Uterine smooth muscle cell (primary cell): ENCODE data around the gene MBD3. TPM values are rescaled to one million over a fixed set of nuclear protein-coding genes. Genes with fewer than 3 reads are reported as not detected.

Experiments used
- total RNA-seq: library from RNA; depleted of rRNA; stranded (reverse); fragments of >200 nt; gene quantifications from 2 replicates; pipeline ENCODE4 v1.2.3, GENCODE V29; 2014

The MBD3 gene, protein sequence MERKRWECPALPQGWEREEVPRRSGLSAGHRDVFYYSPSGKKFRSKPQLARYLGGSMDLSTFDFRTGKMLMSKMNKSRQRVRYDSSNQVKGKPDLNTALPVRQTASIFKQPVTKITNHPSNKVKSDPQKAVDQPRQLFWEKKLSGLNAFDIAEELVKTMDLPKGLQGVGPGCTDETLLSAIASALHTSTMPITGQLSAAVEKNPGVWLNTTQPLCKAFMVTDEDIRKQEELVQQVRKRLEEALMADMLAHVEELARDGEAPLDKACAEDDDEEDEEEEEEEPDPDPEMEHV
- total RNA-seq: 113 and 126 TPM in 2 replicates

DNA sequence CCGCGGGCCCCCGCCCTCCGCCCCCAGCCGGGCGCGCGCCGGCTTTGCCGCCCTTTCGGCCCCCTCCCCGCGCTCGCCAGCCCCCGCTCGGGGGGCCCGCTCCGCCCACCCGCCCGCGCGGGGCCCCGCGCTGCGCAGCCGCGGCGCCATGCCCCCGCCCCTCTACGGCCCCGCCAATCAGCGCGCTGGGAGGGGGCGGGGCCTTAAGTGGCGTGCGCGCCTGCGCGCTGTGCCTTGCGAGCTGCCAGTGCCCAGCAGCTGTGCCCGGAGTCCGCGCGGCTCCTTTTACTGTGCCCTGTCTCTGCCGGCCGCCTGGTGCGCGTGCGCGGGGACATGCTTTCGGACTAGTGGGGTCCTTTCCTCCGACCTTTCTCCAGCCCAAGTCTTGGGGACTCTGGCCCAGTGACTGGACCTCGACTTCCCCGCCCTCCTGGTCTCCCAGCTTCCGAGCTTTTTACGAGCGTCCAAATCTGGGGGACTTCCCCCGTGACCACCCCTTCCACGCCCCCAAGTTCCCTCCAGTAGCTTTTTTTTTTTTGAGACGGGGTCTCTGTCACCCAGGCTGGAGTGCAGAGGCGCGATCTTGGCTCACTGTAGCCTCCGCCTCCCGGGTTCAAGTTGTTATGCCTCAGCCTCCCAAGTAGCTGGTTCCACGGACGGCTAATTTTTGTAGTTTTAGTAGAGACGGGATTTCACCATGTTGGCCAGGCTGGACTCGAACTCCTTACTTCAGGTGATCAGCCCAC lies at the start of gene MBD3:
Gene MBD3 (minus strand): TSS at position 111 of the 746 bp plus-strand sequence. CDS start 234 bp downstream, outside the sequence.

DNA sequence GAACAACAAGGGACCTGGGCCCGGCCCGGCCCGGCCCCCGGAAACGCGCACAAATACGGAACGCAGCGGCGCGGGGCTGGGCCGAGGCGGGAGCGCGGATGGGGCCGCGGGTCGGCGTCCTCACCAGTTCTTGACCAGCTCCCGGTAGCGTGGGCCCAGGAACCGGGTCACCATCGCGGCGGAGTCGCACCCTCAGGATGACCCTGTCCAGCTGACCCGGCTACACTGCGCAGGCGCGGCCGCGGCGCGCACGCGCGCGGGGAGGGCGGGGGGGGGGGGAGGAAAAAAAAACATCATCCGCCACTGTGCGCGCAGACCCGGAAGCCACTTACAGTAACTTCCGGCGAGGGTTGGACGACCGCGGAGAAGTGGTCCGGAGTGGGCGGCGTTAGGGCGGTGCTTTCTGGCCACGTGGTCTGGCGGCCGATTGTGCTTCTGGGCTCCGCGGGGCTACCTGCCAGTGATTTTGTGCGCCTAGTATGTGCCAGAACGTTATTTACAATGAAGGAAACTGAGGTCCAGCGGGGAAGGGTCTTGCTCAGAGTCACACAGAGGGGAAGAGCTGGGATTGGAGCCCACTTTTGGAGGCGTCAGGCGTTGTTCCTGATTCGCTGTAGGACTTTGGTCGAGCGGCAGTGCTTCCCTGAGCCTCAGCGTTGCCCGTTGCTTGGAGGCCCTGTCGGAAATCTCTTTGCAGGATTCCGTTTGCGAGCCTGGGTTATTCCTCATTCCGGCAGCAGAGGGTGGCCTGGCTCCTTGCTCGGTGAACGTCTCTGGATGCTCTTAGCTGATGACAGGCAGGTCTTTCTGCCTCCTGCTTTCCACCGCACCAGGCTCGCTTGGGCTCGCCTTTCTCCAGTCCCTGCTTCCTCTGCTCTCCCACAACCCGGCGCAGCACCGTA lies 12.8 kb upstream of the MBD3 start, which contains the start of gene UQCR11:
Gene UQCR11 (minus strand): TSS at position 227 of the 902 bp plus-strand sequence. CDS start 53 bp downstream, at position 174.

DNA sequence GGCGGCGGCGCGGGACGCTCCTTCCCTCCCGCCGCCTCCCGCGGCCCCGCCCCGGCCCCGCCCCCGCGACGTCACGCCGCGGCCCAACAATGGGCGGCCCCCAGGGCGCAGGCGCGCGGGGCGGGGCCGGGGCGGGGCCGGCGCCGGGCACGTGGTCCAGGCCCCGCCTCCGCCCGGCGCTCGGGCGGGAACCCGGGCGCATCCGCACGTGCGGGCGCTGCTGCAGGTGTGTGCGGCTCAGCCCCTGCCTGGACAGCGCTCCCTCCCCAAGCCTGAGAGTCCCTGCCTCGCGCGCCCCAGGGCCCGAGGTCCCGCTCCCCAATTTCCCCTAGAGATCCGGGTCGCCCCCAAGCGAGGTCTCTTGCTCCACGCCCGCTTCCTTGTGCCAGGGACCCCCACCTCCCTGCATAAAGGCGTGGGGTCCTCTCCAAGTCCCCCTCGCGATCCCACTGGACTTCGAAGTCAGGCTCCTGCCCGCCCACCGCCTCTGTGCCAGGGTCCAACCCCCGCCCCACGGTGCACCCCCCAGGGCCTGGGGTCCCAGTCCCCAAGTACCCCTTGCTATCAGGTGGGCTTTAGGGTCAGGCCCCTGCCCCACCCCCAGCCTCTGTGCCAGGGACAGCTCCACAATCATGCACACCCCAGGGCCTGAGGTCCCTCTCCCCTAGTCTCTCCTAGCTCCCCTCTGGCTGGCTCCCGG lies 24.2 kb downstream of the MBD3 start, which contains the start of gene MEX3D:
Gene MEX3D (minus strand): TSS at position 6 of the 700 bp plus-strand sequence. CDS start 267 bp downstream, outside the sequence.

Other genes starting within 250 kb of the MBD3 start
- gene NDUFS7, start 209.0 kb downstream of the MBD3 start, total RNA-seq: 72.2 and 91.2 TPM in 2 replicates
- gene GAMT, start 191.3 kb downstream of the MBD3 start, total RNA-seq: 26.7 and 37.1 TPM in 2 replicates
- gene DAZAP1, start 185.3 kb downstream of the MBD3 start, total RNA-seq: 65.9 and 103 TPM in 2 replicates
- 486 and 592 TPM in 2 replicates for gene RPS15, start 154.5 kb downstream of the MBD3 start, total RNA-seq
- gene APC2, start 142.7 kb downstream of the MBD3 start, total RNA-seq: 0.44 and 0.50 TPM in 2 replicates
- 24.7 and 32.2 TPM in 2 replicates for gene C19orf25, start 113.7 kb downstream of the MBD3 start, total RNA-seq
- 2.3 and 4.4 TPM in 2 replicates for gene PCSK4, start 102.5 kb downstream of the MBD3 start, total RNA-seq
- gene REEP6, start 101.7 kb downstream of the MBD3 start, total RNA-seq: 0.44 and 1.7 TPM in 2 replicates
- 3.1 and 6.6 TPM in 2 replicates for gene ADAMTSL5, start 79.8 kb downstream of the MBD3 start, total RNA-seq
- gene PLK5, start 68.8 kb downstream of the MBD3 start, total RNA-seq: not detected in 2 replicates
- gene MEX3D, start 24.5 kb downstream of the MBD3 start, total RNA-seq: 50.2 and 50.7 TPM in 2 replicates
- gene UQCR11, start 12.6 kb upstream of the MBD3 start, total RNA-seq: 32.5 and 47.6 TPM in 2 replicates
- gene TCF3, start 59.8 kb upstream of the MBD3 start, total RNA-seq: 82.9 and 118 TPM in 2 replicates
- not detected in 2 replicates for gene ONECUT3, start 160.6 kb upstream of the MBD3 start, total RNA-seq
- 1.9 and 2.7 TPM in 2 replicates for gene ATP8B3, start 219.4 kb upstream of the MBD3 start, total RNA-seq